Neural crest cell (in vitro differentiated cells): ENCODE measurements around the gene TMEM123. TPM values are rescaled to one million over a fixed set of nuclear protein-coding genes. Genes with fewer than 3 reads are reported as not detected.

Source experiments
- DNase-seq: peaks from one replicate; pipeline ENCODE4 v3.0.0; 2021; ENCODE audit warnings: low read depth, mixed read lengths, low spot score
- H3K27ac Mint-ChIP-seq: one replicate; pipeline ENCODE4 v1.8.0; 2021; ENCODE audit warnings: mild to moderate bottlenecking, mixed read lengths; ENCODE audit not compliant: unreplicated experiment
- H3K27me3 Mint-ChIP-seq: 2 replicates; pipeline ENCODE4 v1.8.0; 2021; ENCODE audit warnings: low read depth, mild to moderate bottlenecking, mixed read lengths
- H3K36me3 Mint-ChIP-seq: 2 replicates; pipeline ENCODE4 v1.8.0; 2021; ENCODE audit warnings: low read depth, mild to moderate bottlenecking, mixed read lengths
- H3K4me1 Mint-ChIP-seq: 2 replicates; pipeline ENCODE4 v1.8.0; 2021; ENCODE audit warnings: mixed read lengths
- H3K4me3 Mint-ChIP-seq: one replicate; pipeline ENCODE4 v1.8.0; 2021; ENCODE audit warnings: mild to moderate bottlenecking, mixed read lengths
- H3K9me3 Mint-ChIP-seq: 2 replicates; pipeline ENCODE4 v1.8.0; 2021; ENCODE audit warnings: mixed read lengths
- CTCF ChIP-seq: fragments of 200-600 bp; sonication (generic); conservative IDR thresholded peaks from 2 replicates; pipeline ENCODE4 v1.5.0; 2021; ENCODE audit warnings: antibody characterized with exemption, mild to moderate bottlenecking
- total RNA-seq: library from RNA; stranded (reverse); gene quantifications from 2 replicates; pipeline ENCODE4 v1.2.1, GENCODE V29; 2021

TMEM123 gene
- total RNA-seq, 1 donor from 2014 or later: 153 TPM

DNA sequence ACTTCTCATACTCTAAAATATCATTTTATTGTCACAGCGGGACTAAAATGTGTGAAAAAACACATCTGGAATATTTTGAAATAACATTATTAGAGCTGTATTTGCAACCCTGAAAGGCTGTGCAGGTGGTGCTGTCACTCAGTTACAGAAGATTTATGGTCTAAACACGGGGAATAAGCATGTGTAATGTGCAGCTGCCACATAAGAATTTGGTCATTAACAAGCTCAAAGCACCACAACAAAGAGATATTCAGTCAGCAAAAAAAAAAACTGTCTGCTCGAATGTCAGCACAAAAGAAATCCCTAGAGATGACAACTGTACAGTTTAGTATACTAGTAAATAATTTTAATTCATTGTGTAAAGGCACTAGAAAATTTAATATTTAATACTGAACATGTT is 31.3 kb downstream of the TMEM123 start:
- Mint-ChIP-seq H3K27me3 (no peaks in the 10 kb centered on the region), H3K4me3 (no peak overlapping the region), H3K9me3 (peaks cover 10% of the 10 kb centered on the region), H3K4me1 (peaks cover 48% of the 10 kb centered on the region), H3K36me3 (peaks cover 27% of the 10 kb centered on the region), H3K27ac (peak overlapping the region; percentile 29)
- no peak for DNase-seq
- TF ChIP-seq CTCF: no peak

- Mint-ChIP-seq H3K9me3 (peaks cover 12% of the 10 kb centered on the region), H3K4me1 (peaks cover 43% of the 10 kb centered on the region), H3K36me3 (peaks cover 31% of the 10 kb centered on the region), H3K27ac (no peak overlapping the region), H3K4me3 (no peak overlapping the region), H3K27me3 (no peaks in the 10 kb centered on the region)
- DNase-seq: no peak
- no peak for TF ChIP-seq CTCF
These were observed 32.0 kb downstream of the TMEM123 start for GRCh38 chr11:102420547-102420946.

DNA sequence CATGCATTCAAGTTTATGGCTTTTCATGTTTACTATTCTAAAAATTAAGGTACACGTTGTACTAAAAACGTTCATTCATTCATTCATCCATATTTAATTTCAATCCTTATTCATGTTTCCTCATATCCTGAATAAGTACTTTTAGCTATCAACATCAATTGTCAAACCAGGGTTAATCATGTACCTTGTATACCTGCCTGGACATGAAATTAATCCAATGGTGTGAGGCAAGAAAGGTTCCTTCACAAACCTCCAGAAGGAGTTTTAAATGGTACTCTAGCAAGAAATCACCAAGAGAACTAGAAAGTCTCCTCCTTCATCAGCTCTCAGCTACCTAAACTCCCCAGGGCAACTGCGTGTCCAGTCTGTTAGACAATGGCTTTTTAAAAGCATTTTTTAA is 33.4 kb downstream of the TMEM123 start:
- Mint-ChIP-seq H3K4me3 (no peak overlapping the region), H3K4me1 (peaks cover 35% of the 10 kb centered on the region), H3K36me3 (peaks cover 42% of the 10 kb centered on the region), H3K27ac (no peak overlapping the region), H3K27me3 (no peaks in the 10 kb centered on the region), H3K9me3 (peaks cover 18% of the 10 kb centered on the region)
- no peak for DNase-seq
- no peak for TF ChIP-seq CTCF

- Mint-ChIP-seq H3K27me3 (no peaks in the 10 kb centered on the region), H3K4me3 (no peak overlapping the region), H3K36me3 (peaks cover 47% of the 10 kb centered on the region), H3K9me3 (peaks cover 22% of the 10 kb centered on the region), H3K27ac (no peak overlapping the region), H3K4me1 (peaks cover 25% of the 10 kb centered on the region)
- no peak for TF ChIP-seq CTCF
- no peak for DNase-seq
These were observed 35.6 kb downstream of the TMEM123 start for GRCh38 chr11:102416976-102417375.

DNA sequence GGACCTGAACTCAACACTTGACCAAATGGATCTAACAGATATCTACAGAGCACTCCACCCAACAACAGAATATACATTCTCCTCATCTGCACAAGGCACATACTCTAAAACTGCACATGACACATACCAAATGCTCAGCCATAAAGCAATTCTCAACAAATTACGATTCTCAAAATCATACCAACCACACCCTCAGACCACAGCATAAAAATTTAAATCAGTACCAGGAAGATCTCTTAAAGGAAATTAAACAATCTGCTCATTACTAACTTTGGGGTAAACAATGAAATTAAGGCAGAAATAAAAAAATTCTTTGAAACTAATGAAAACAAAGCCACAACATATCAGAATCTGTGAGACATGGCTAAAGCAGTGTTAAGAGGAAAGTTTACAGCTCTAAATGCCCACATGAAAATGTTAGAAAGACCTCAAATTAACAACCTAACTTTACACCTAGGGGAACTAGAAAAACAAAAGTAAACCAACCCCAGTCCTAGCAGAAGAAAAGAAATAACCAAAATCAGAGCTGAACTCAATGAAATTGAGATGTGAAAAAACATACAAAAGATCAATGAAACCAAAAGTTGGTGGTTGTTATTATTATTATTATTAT is 37.2 kb downstream of the TMEM123 start:
- no peak for DNase-seq
- Mint-ChIP-seq H3K27me3 (no peaks in the 10 kb centered on the region), H3K36me3 (peaks cover 47% of the 10 kb centered on the region), H3K27ac (no peak overlapping the region), H3K4me3 (no peak overlapping the region), H3K9me3 (peaks cover 22% of the 10 kb centered on the region), H3K4me1 (peaks cover 12% of the 10 kb centered on the region)
- TF ChIP-seq CTCF: no peak
